GM20431 (cell line): ENCODE results near the gene ADPRHL1.

ENCODE experiments used
- in situ Hi-C: fragments of 300-500 bp; cut with MseI, MboI; formaldehyde crosslinking; loops from one replicate; pipeline ENCODE4 v1.15.0; 2020; ENCODE audit warnings: low sequenced_read_pairs; ENCODE audit not compliant: unreplicated experiment

Gene ADPRHL1

GRCh38 chr13:113358653-113359190 is 94.6 kb downstream of the ADPRHL1 start:
- in situ Hi-C loops, result no loop called here

GRCh38 chr13:113357529-113357928 is 95.8 kb downstream of the ADPRHL1 start:
- in situ Hi-C loops, result no loop called here

GRCh38 chr13:113356596-113356995 is 96.7 kb downstream of the ADPRHL1 start:
- in situ Hi-C loops, result no loop called here

DNA sequence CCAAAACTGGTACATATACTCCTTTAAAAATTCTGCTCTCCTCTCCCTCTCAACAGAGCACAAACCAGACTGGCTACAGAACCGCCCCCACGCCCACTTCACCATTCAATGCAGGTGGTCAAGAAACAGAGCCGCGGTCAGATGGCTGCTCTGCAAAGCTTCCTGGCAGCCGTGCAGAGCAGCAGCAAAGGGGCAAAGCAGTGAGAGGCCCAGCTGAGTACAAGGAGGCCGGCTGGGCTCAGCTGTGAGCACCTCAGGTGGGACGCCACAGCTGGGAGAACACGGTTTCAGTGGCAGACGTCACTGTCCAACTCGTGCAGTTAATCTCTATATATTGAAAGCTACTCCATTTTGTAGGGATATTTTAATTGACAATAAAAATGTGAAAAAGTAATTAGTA is 97.7 kb downstream of the ADPRHL1 start:
- in situ Hi-C loops, result no loop called here

DNA sequence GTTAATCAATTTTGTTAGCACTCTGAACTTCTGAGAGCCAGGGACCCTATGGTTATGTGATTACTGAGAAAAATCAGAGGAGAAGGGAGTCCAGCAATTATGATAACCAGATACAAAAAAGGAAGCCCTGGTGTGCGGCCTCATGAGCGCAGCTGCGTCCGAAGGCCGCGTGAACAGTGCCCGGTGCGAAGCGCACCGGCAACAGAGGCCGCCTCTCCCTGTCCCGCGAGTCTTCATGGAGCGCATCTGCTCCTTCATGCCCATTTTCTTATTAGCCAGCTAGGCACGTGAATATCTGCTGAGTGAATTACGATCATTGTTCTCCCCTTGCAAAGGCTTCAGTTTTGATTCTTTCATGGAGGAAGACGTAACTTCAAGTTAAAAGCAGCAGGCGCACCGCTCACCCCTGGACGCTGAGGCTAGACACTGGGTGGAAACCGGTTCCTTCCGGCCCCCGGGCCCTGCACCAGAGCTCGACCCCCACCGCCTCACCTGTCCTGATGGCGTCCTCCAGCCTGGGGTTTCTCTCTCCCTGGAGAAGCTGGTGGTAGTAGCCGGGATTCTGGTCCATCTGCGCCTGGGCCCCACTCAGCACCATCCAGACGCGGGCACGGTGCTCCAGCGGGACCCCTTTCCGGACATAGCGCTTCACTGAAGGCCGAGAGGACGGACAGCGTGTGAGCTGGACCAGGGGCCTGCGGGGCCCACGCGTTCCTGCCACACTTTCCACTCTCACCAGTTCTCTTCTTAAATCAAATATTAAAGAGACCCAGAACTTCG is 98.3 kb downstream of the ADPRHL1 start:
- in situ Hi-C loops, result no loop called here

DNA sequence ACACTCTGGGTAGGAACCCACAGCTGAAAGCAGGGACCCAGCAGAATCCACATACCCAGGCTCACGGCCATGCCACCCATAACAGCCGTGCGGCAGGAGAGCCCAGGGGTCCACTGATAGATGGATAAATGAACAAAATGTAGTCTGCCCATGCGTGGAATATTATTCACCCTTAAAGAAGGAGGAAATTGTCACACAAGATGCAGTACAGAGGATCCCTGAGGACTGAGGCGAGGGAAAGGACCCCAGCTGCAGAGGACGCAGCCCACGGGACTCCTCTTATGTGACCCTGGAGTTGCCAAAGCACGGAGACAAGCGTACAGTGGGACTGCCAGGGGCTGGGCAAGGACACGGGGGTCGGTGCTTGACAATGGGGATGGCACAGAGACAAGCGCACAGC is 100.0 kb downstream of the ADPRHL1 start:
- in situ Hi-C loops, result no loop called here

- in situ Hi-C loops, result no loop called here
Measured at GRCh38 chr13:113351514-113352026, 101.7 kb downstream of the ADPRHL1 start.

DNA sequence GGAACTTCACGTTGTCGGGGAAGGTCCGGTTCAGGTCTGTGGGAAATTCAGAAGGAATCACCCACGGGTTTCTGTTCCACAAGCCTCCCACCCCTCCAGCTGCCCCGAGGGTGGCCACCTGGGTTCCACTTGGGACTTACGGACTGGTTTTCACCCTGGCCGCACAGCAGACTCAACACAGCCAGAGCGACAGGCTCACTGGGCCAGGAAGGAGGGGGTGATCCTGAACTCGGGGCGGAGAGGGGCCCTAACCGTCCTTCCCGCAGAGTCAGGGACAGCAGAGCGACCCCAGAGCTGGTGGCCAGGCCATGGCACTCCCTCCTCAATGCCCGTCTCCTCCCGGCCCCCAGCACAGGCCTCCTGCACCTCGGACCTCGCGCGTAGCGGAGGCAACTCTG is 102.4 kb downstream of the ADPRHL1 start:
- in situ Hi-C loops, result no loop called here

- in situ Hi-C loops, result no loop called here
Measured at GRCh38 chr13:113350065-113350937, 103.0 kb downstream of the ADPRHL1 start.
